Endodermal cell (in vitro differentiated cells): ENCODE results near the gene ACTL8. TPM values are rescaled to one million over a fixed set of nuclear protein-coding genes. Genes with fewer than 3 reads are reported as not detected.

ENCODE experiments used
- DNase-seq: peaks from one replicate; pipeline ENCODE4 v3.0.0-alpha.2; 2017
- H3K27ac ChIP-seq: 2 replicates; pipeline ENCODE4 v1.5.1; 2013; ENCODE audit warnings: mild to moderate bottlenecking, low read depth, low read length, moderate library complexity
- H3K27me3 ChIP-seq: 2 replicates; pipeline ENCODE4 v1.6.1; 2013; ENCODE audit warnings: mild to moderate bottlenecking, low read length, moderate library complexity; ENCODE audit not compliant: insufficient read depth, control insufficient read depth, poor library complexity, severe bottlenecking
- H3K36me3 ChIP-seq: 2 replicates; pipeline ENCODE4 v1.7.0; 2013; ENCODE audit warnings: mild to moderate bottlenecking, low read length, moderate library complexity; ENCODE audit not compliant: control insufficient read depth, insufficient read depth
- H3K4me1 ChIP-seq: one replicate; pipeline ENCODE4 v1.7.0; 2013; ENCODE audit warnings: low read length; ENCODE audit not compliant: control insufficient read depth, insufficient read depth
- H3K4me3 ChIP-seq: 2 replicates; pipeline ENCODE4 v1.5.1; 2013; ENCODE audit warnings: mild to moderate bottlenecking, low read length, moderate library complexity
- H3K9ac ChIP-seq: 2 replicates; pipeline ENCODE4 v1.6.1; 2013; ENCODE audit warnings: mild to moderate bottlenecking, low read length, moderate library complexity; ENCODE audit not compliant: poor library complexity, severe bottlenecking; ENCODE audit errors: extremely low read depth
- H3K9me3 ChIP-seq: 2 replicates; pipeline ENCODE4 v1.6.1; 2013; ENCODE audit warnings: mild to moderate bottlenecking, low read length, moderate library complexity; ENCODE audit not compliant: control insufficient read depth
- H3K27ac Mint-ChIP-seq: 2 replicates; pipeline ENCODE4 v1.8.0; 2020; ENCODE audit warnings: mixed read lengths
- H3K27me3 Mint-ChIP-seq: 2 replicates; pipeline ENCODE4 v1.8.0; 2021; ENCODE audit warnings: mild to moderate bottlenecking, mixed read lengths; ENCODE audit not compliant: insufficient read depth
- H3K36me3 Mint-ChIP-seq: 2 replicates; pipeline ENCODE4 v1.8.0; 2020; ENCODE audit warnings: low read depth, mixed read lengths
- H3K4me1 Mint-ChIP-seq: 2 replicates; pipeline ENCODE4 v1.8.0; 2020; ENCODE audit warnings: mixed read lengths
- H3K4me3 Mint-ChIP-seq: 2 replicates; pipeline ENCODE4 v1.8.0; 2020; ENCODE audit warnings: mild to moderate bottlenecking, moderate library complexity, mixed read lengths
- H3K9me3 Mint-ChIP-seq: 2 replicates; pipeline ENCODE4 v1.8.0; 2020; ENCODE audit warnings: mild to moderate bottlenecking, mixed read lengths
- CTCF ChIP-seq: fragments of 200-600 bp; sonication (generic); conservative IDR thresholded peaks from 2 replicates; pipeline ENCODE4 v1.5.0; 2021; ENCODE audit warnings: antibody characterized with exemption, mild to moderate bottlenecking
- WGBS, 2 experiments: methylation state at CpG; one replicate each; pipeline versions ENCODE4 v1.1.5 to v1.1.7; 2013; ENCODE audit warnings: missing lambda C conversion rate in 2 of 2, mixed read lengths in 1 of 2; ENCODE audit not compliant: insufficient coverage in 1 of 2, insufficient read length in 1 of 2; 5-methylcytosine and 5-hydroxymethylcytosine counted together
- total RNA-seq, 2 donors: library from RNA; stranded (reverse); fragmentation: NEBNext Ultra II Directional in 1 of 2; extraction: Animal tissue kit (Norgen Biotek cat#: 25700) in 1 of 2; gene quantifications; 2 replicates in 1 of 2; 3 replicates in 1 of 2; pipeline ENCODE4 v1.2.1, GENCODE V29; 2021

Gene ACTL8
- total RNA-seq, 2 donors from 2014 or later = not detected

- Histone ChIP-seq H3K27ac (no peak overlapping the region), H3K4me1 (peaks cover 4% of the 10 kb centered on the region), H3K27me3 (no peaks in the 10 kb centered on the region), H3K9ac (no peak overlapping the region), H3K9me3 (peaks cover 4% of the 10 kb centered on the region), H3K36me3 (no peaks in the 10 kb centered on the region), H3K4me3 (no peak overlapping the region)
- Mint-ChIP-seq H3K4me1 (peaks cover 18% of the 10 kb centered on the region), H3K9me3 (peaks cover 1% of the 10 kb centered on the region), H3K27ac (no peak overlapping the region), H3K36me3 (no peaks in the 10 kb centered on the region), H3K4me3 (no peak overlapping the region), H3K27me3 (no peaks in the 10 kb centered on the region)
- no peak for TF ChIP-seq CTCF
- WGBS, 2 experiments = 97 to 100% methylated on average over 1 of the region's 1 CpG
- DNase-seq = no peak
Observed at GRCh38 chr1:17874231-17874630, 119.1 kb downstream of the ACTL8 start.

DNA sequence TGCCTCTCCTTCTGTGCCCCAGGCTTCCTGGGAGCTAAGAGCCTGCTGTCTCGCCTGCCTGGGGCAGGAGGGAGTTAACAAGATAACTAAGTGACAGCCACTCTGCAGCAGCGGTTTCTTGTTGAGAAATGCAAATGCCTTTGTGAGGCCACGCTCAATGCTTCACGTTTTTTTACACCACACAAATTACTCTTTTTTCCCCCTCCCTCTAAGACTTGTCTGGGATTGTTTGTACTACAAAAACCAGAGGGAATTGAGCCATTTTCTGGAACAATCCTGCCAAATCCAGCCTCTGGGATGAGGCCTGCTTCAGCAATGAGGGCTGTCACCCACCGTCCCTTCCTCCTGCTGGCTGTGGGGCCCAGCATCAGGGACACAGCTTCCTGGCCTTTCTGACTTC, 119.6 kb downstream of the ACTL8 start:
- peak; percentile 70 for DNase-seq
- WGBS, 2 experiments = 16 to 24% methylated on average over 4 to 5 of the region's 5 CpGs
- peak overlapping the region; percentile 78 for H3K27ac Mint-ChIP-seq
- peaks cover 1% of the 10 kb centered on the region for H3K9me3 Mint-ChIP-seq
- Histone ChIP-seq H3K27ac (peak overlapping the region; percentile 33), H3K36me3 (no peaks in the 10 kb centered on the region), H3K9ac (no peak overlapping the region), H3K9me3 (peaks cover 4% of the 10 kb centered on the region), H3K4me1 (peaks cover 4% of the 10 kb centered on the region), H3K4me3 (no peak overlapping the region), H3K27me3 (peaks cover under 1% of the 10 kb centered on the region)
- peaks cover 16% of the 10 kb centered on the region for H3K4me1 Mint-ChIP-seq
- no peak for TF ChIP-seq CTCF
- no peaks in the 10 kb centered on the region for H3K27me3 Mint-ChIP-seq
- H3K36me3 Mint-ChIP-seq = no peaks in the 10 kb centered on the region
- no peak overlapping the region for H3K4me3 Mint-ChIP-seq

GRCh38 chr1:17875171-17875881, 120.2 kb downstream of the ACTL8 start:
- H3K4me3 ChIP-seq = no peak overlapping the region
- H3K4me1 Mint-ChIP-seq = peaks cover 14% of the 10 kb centered on the region
- no peak overlapping the region for H3K4me3 Mint-ChIP-seq
- peaks cover 3% of the 10 kb centered on the region for H3K27me3 Mint-ChIP-seq
- H3K9me3 Mint-ChIP-seq = peaks cover 1% of the 10 kb centered on the region
- H3K27ac Mint-ChIP-seq = peak overlapping the region; percentile 78
- H3K36me3 Mint-ChIP-seq = no peaks in the 10 kb centered on the region
- no peak for TF ChIP-seq CTCF
- H3K9ac ChIP-seq = no peak overlapping the region
- peak; percentile 38 for DNase-seq
- no peak overlapping the region for H3K27ac ChIP-seq
- 82 to 87% methylated on average over 3 to 5 of the region's 5 CpGs for WGBS, 2 experiments
- peaks cover 4% of the 10 kb centered on the region for H3K9me3 ChIP-seq
- peaks cover 4% of the 10 kb centered on the region for H3K4me1 ChIP-seq
- peaks cover 5% of the 10 kb centered on the region for H3K27me3 ChIP-seq
- H3K36me3 ChIP-seq = no peaks in the 10 kb centered on the region
